Ishikawa (cell line): ENCODE measurements around the gene GRID2.

Experiments
- CEBPB ChIP-seq: IDR thresholded peaks from 2 replicates; pipeline ENCODE4 v1.6.1; 2012
- CREB1 ChIP-seq: IDR thresholded peaks from 2 replicates; pipeline ENCODE4 v1.6.1; 2012; ENCODE audit warnings: low read depth
- EGR1 ChIP-seq: IDR thresholded peaks from 2 replicates; pipeline ENCODE4 v1.6.1; 2012
- EP300 ChIP-seq: IDR thresholded peaks from 2 replicates; pipeline ENCODE4 v1.6.1; 2012; ENCODE audit warnings: borderline replicate concordance
- FOXM1 ChIP-seq: IDR thresholded peaks from 2 replicates; pipeline ENCODE4 v1.6.1; 2012; ENCODE audit warnings: low read depth, borderline replicate concordance
- MAX ChIP-seq: IDR thresholded peaks from 2 replicates; pipeline ENCODE4 v1.6.1; 2012
- NFIC ChIP-seq: IDR thresholded peaks from 2 replicates; pipeline ENCODE4 v1.6.1; 2012
- RAD21 ChIP-seq: IDR thresholded peaks from 2 replicates; pipeline ENCODE4 v1.6.1; 2012; ENCODE audit warnings: low read depth
- REST ChIP-seq: IDR thresholded peaks from 2 replicates; pipeline ENCODE4 v1.6.1; 2012; ENCODE audit warnings: low read depth, mild to moderate bottlenecking
- TAF1 ChIP-seq: IDR thresholded peaks from 2 replicates; pipeline ENCODE4 v1.6.1; 2012; ENCODE audit warnings: low read depth, mild to moderate bottlenecking
- TCF12 ChIP-seq: IDR thresholded peaks from 2 replicates; pipeline ENCODE4 v1.6.1; 2012; ENCODE audit warnings: low read depth
- TEAD4 ChIP-seq: IDR thresholded peaks from 2 replicates; pipeline ENCODE4 v1.6.1; 2012
- USF1 ChIP-seq: IDR thresholded peaks from 2 replicates; pipeline ENCODE4 v1.6.1; 2012
- YY1 ChIP-seq: IDR thresholded peaks from 2 replicates; pipeline ENCODE4 v1.6.1; 2012; ENCODE audit warnings: low read depth
- ZBTB7A ChIP-seq: IDR thresholded peaks from 2 replicates; pipeline ENCODE4 v1.6.1; 2012; ENCODE audit warnings: low read depth

Gene GRID2

GRCh38 chr4:92952897-92953296, 649.1 kb downstream of the GRID2 start:
- TF ChIP-seq USF1 (no peak), EP300 (no peak), MAX (no peak), TEAD4 (no peak), TAF1 (no peak), RAD21 (no peak), CREB1 (no peak), REST (no peak), TCF12 (no peak), ZBTB7A (no peak)

GRCh38 chr4:92953462-92953861, 649.7 kb downstream of the GRID2 start:
- no peak for TF ChIP-seq REST
- TF ChIP-seq NFIC: no peak
- no peak for TF ChIP-seq YY1
- no peak for TF ChIP-seq CREB1
- TF ChIP-seq TEAD4: no peak
- TF ChIP-seq CEBPB: no peak

GRCh38 chr4:92961881-92962280, 658.1 kb downstream of the GRID2 start:
- TF ChIP-seq CREB1 (no peak), YY1 (no peak), TCF12 (no peak), EGR1 (no peak), USF1 (no peak), CEBPB (no peak), MAX (no peak), NFIC (no peak), REST (no peak), RAD21 (no peak)

GRCh38 chr4:92962831-92963230, 659.1 kb downstream of the GRID2 start:
- TF ChIP-seq NFIC (no peak), EP300 (no peak), EGR1 (no peak), MAX (no peak), RAD21 (no peak), TCF12 (no peak), TEAD4 (no peak), CREB1 (no peak), USF1 (no peak), FOXM1 (no peak), YY1 (no peak), CEBPB (no peak), REST (no peak), ZBTB7A (no peak), TAF1 (no peak)
